ENCODE results near the gene TATDN2. TPM values are rescaled to one million over a fixed set of nuclear protein-coding genes. Genes with fewer than 3 reads are reported as not detected.

The TATDN2 gene
- total RNA-seq, 2 donors from 2014 or later, result 9.8 to 14.3 TPM

GRCh38 chr3:10299175-10299574 lies 50.9 kb downstream of the TATDN2 start:
- TF ChIP-seq CTCF (IDR thresholded peaks at IDR 0.05), result no peak
- no peak for DNase-seq (ENCODE audit: low spot score)
- peaks cover 63% of the 10 kb centered on the region for H3K36me3 ChIP-seq
- no peak overlapping the region for H3K27ac ChIP-seq
- H3K27me3 ChIP-seq, result no peaks in the 10 kb centered on the region
- H3K4me1 ChIP-seq, result no peaks in the 10 kb centered on the region
- H3K4me3 ChIP-seq, result no peak overlapping the region
- no peaks in the 10 kb centered on the region for H3K9me3 ChIP-seq

- no peak overlapping the region for H3K27ac ChIP-seq
- H3K4me3 ChIP-seq, result no peak overlapping the region
- DNase-seq (ENCODE audit: low spot score), result no peak
- H3K4me1 ChIP-seq, result no peaks in the 10 kb centered on the region
- peaks cover 68% of the 10 kb centered on the region for H3K36me3 ChIP-seq
- no peak for TF ChIP-seq CTCF (IDR thresholded peaks at IDR 0.05)
- no peaks in the 10 kb centered on the region for H3K9me3 ChIP-seq
- H3K27me3 ChIP-seq, result no peaks in the 10 kb centered on the region
Observed at GRCh38 chr3:10299679-10300078, 51.4 kb downstream of the TATDN2 start.

- TF ChIP-seq CTCF (IDR thresholded peaks at IDR 0.05), result no peak
- H3K4me1 ChIP-seq, result no peaks in the 10 kb centered on the region
- no peaks in the 10 kb centered on the region for H3K9me3 ChIP-seq
- peaks cover 72% of the 10 kb centered on the region for H3K36me3 ChIP-seq
- DNase-seq (ENCODE audit: low spot score), result no peak
- H3K4me3 ChIP-seq, result no peak overlapping the region
- no peak overlapping the region for H3K27ac ChIP-seq
- no peaks in the 10 kb centered on the region for H3K27me3 ChIP-seq
Observed at GRCh38 chr3:10300087-10300486, 51.8 kb downstream of the TATDN2 start.

- Histone ChIP-seq H3K36me3 (peaks cover 81% of the 10 kb centered on the region), H3K27me3 (no peaks in the 10 kb centered on the region), H3K27ac (no peak overlapping the region), H3K9me3 (no peaks in the 10 kb centered on the region), H3K4me1 (no peaks in the 10 kb centered on the region), H3K4me3 (no peak overlapping the region)
- TF ChIP-seq CTCF (IDR thresholded peaks at IDR 0.05), result no peak
- no peak for DNase-seq (ENCODE audit: low spot score)
Observed at GRCh38 chr3:10303105-10303504, 54.8 kb downstream of the TATDN2 start.

GRCh38 chr3:10303785-10304184 lies 55.5 kb downstream of the TATDN2 start:
- no peaks in the 10 kb centered on the region for H3K9me3 ChIP-seq
- no peaks in the 10 kb centered on the region for H3K27me3 ChIP-seq
- peaks cover 81% of the 10 kb centered on the region for H3K36me3 ChIP-seq
- no peak overlapping the region for H3K4me3 ChIP-seq
- H3K27ac ChIP-seq, result no peak overlapping the region
- no peak for DNase-seq (ENCODE audit: low spot score)
- no peak for TF ChIP-seq CTCF (IDR thresholded peaks at IDR 0.05)
- H3K4me1 ChIP-seq, result no peaks in the 10 kb centered on the region

- TF ChIP-seq CTCF (IDR thresholded peaks at IDR 0.05), result no peak
- no peaks in the 10 kb centered on the region for H3K27me3 ChIP-seq
- DNase-seq (ENCODE audit: low spot score), result no peak
Observed at GRCh38 chr3:10304905-10305304, 56.6 kb downstream of the TATDN2 start.

More at GRCh38 chr3:10304905-10305304, 56.6 kb downstream of the TATDN2 start:
- Histone ChIP-seq H3K4me1 (no peaks in the 10 kb centered on the region), H3K4me3 (no peak overlapping the region), H3K9me3 (no peaks in the 10 kb centered on the region), H3K36me3 (peaks cover 81% of the 10 kb centered on the region), H3K27ac (no peak overlapping the region)
